Left lung (tissue), 10 donors: Measurements from ENCODE around the gene ASB3. TPM values are rescaled to one million over a fixed set of nuclear protein-coding genes. Genes with fewer than 3 reads are reported as not detected.

ENCODE experiments used
- ATAC-seq: fragments of 200-7000 bp; cut with Tn5 transposase; one replicate; pipeline ENCODE4 v1.9.1; 2020; ENCODE audit warnings: moderate library complexity
- DNase-seq, 4 donors: peaks; one replicate each; pipeline ENCODE4 v3.0.0-alpha.2; 2013 to 2020
- H3K27ac ChIP-seq, 2 donors: fragments of 200-600 bp; sonication (generic) in 1 of 2; one replicate each; pipeline versions ENCODE4 v1.5.0 to v1.8.0; 2020 to 2021
- H3K27me3 ChIP-seq, 2 donors: fragments of 200-600 bp; sonication (generic) in 1 of 2; one replicate each; pipeline versions ENCODE4 v1.5.0 to v1.8.0; 2020 to 2021
- H3K36me3 ChIP-seq, 2 donors: fragments of 200-600 bp; sonication (generic) in 1 of 2; one replicate each; pipeline versions ENCODE4 v1.5.0 to v1.8.0; 2020 to 2021
- H3K4me1 ChIP-seq, 2 donors: fragments of 200-600 bp; one replicate each; pipeline ENCODE4 v1.8.0; 2021
- H3K4me3 ChIP-seq, 2 donors: fragments of 200-600 bp; sonication (generic) in 1 of 2; one replicate each; pipeline versions ENCODE4 v1.5.0 to v1.8.0; 2020 to 2021; ENCODE audit warnings: mild to moderate bottlenecking in 1 of 2
- H3K9me3 ChIP-seq, 2 donors: fragments of 200-600 bp; sonication (generic) in 1 of 2; one replicate each; pipeline versions ENCODE4 v1.5.0 to v1.8.0; 2020 to 2021
- intact Hi-C, 2 donors: fragments of 100-400 bp; cut with DNase I; formaldehyde crosslinking; loops; one replicate each; pipeline versions ENCODE4 v1.11.2 to v1.14.2; 2022
- polyA plus RNA-seq, 6 donors: library from polyadenylated mRNA; unstranded; fragments of 120-200 nt; gene quantifications; one replicate each; pipeline ENCODE4 v1.2.1, GENCODE V29; 2013; ENCODE audit not compliant: insufficient read length in 6 of 6
- total RNA-seq, 2 donors: library from RNA; stranded (reverse); fragmentation: NEBNext Ultra II Directional; extraction: Animal tissue kit (Norgen Biotek cat#: 25700); gene quantifications; one replicate each; pipeline ENCODE4 v1.2.1, GENCODE V29; 2021
- TF ChIP-seq, protein P1 (sequence below), 2 donors: fragments of 200-600 bp; sonication (generic) in 1 of 2; IDR thresholded peaks; one replicate each; pipeline versions ENCODE4 v1.5.0 to v1.8.0; 2021; ENCODE audit warnings: antibody characterized with exemption in 2 of 2
- donor health status: DM: no; HTN: yes; CAD: no.
- donor health status: DM: no; HTN: no; CAD: no.

The ASB3 gene
- total and polyA plus RNA-seq, 8 donors, result 22.7 to 39.6 (median 31.3) TPM

DNA sequence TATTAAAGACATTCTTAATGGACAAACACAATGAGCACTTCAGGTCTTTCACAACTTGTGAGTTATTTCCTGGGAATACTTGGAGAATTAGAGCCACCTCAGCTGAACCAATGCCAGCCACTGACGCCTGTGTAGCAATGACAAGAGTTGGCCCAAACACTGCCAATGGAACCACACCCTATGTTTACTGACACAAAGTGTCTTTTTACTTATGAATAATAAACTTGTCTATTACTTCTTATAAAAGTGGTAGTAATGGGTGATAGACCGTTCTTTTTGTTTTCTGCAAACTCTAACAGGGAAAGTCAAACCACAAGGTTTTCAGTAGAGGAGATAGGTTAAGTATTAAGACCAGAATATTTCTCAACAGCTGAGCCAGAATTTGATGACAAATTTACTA is 31.6 kb downstream of the ASB3 start:
- DNase-seq (peak in 1 of 4 donors; percentile 69), ATAC-seq (peak; percentile 89)
- Histone ChIP-seq H3K36me3 (peaks cover 0 to 44% of the 10 kb centered on the region in 2 donors), H3K4me3 (no peak overlapping the region), H3K4me1 (peaks cover 0 to 4% of the 10 kb centered on the region in 2 donors), H3K27me3 (no peaks in the 10 kb centered on the region), H3K9me3 (no peaks in the 10 kb centered on the region), H3K27ac (peak overlapping the region in 1 of 2 donors; percentile 19)
- intact Hi-C loops, result no loop called here
- TF ChIP-seq, protein P1, sequence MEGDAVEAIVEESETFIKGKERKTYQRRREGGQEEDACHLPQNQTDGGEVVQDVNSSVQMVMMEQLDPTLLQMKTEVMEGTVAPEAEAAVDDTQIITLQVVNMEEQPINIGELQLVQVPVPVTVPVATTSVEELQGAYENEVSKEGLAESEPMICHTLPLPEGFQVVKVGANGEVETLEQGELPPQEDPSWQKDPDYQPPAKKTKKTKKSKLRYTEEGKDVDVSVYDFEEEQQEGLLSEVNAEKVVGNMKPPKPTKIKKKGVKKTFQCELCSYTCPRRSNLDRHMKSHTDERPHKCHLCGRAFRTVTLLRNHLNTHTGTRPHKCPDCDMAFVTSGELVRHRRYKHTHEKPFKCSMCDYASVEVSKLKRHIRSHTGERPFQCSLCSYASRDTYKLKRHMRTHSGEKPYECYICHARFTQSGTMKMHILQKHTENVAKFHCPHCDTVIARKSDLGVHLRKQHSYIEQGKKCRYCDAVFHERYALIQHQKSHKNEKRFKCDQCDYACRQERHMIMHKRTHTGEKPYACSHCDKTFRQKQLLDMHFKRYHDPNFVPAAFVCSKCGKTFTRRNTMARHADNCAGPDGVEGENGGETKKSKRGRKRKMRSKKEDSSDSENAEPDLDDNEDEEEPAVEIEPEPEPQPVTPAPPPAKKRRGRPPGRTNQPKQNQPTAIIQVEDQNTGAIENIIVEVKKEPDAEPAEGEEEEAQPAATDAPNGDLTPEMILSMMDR (IDR thresholded peaks at IDR 0.05), result no peak

DNA sequence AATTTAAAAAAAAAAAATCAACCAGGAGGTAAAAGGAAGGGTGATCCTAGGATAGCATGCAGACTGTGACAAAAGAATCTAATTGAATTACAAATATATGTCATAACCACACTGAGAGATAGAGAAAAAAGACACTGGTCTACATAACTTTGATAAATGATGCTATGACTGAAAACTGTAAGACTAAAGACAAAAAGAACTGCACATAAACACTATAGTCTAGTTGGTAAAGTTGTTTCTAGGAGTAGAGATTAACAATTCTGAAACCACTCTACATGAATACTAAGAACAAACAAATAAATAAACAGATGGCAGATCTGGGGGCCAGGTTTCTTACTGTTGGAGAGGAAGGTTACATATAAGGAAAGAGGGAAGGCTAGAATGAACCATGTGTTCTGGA is 33.7 kb downstream of the ASB3 start:
- Histone ChIP-seq H3K27me3 (no peaks in the 10 kb centered on the region), H3K36me3 (peaks cover 0 to 35% of the 10 kb centered on the region in 2 donors), H3K4me1 (peaks cover 0 to 4% of the 10 kb centered on the region in 2 donors), H3K27ac (no peak overlapping the region), H3K4me3 (no peak overlapping the region), H3K9me3 (no peaks in the 10 kb centered on the region)
- intact Hi-C loops, result no loop called here
- ATAC-seq (no peak), DNase-seq (no peak)
- TF ChIP-seq, protein P1 (IDR thresholded peaks at IDR 0.05), result no peak

DNA sequence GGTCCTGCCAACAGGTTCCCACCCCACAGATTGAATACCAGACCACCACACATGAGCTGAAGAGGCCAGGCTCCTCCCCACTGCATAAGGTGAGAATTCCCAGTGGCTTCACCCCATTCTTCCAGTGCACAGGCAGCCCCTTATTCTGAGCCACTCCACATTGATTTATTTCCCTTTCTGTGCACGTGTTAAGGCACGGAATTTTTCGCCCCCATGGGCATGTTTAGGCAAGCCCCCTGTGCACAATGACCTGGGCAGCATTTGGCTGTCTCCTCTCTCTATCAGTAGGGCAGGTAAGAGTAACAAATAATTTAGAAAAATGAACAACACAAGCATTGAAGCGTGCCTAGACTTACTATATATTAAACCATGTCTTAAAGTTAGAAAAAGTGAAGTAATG is 34.4 kb downstream of the ASB3 start:
- no peak overlapping the region for H3K4me3 ChIP-seq
- H3K36me3 ChIP-seq, result peaks cover 0 to 35% of the 10 kb centered on the region in 2 donors
- intact Hi-C loops, result no loop called here
- DNase-seq (no peak), ATAC-seq (no peak)
- TF ChIP-seq, protein P1 (IDR thresholded peaks at IDR 0.05), result no peak
- H3K4me1 ChIP-seq, result peaks cover 0 to 4% of the 10 kb centered on the region in 2 donors
- no peaks in the 10 kb centered on the region for H3K27me3 ChIP-seq
- no peak overlapping the region for H3K27ac ChIP-seq
- no peaks in the 10 kb centered on the region for H3K9me3 ChIP-seq

DNA sequence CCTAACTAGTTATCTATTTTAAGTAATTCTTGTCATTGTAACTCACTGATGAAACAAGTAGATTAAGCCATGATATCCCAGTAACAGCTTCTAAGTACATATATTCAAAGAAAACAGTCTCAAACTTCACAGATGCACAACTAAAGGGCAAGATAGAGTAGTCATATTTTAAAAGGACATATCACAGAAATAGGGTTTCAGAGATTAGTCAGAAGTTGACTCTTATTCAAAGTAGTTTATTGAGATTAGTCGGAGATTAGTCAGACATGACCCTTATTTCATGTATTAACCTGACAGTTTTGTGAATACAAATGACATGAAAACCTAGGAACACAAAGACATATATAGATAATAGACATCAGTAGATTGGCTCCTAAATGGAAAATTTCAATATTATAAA is 35.0 kb downstream of the ASB3 start:
- no peak overlapping the region for H3K27ac ChIP-seq
- ATAC-seq (no peak), DNase-seq (no peak)
- peaks cover 0 to 4% of the 10 kb centered on the region in 2 donors for H3K4me1 ChIP-seq
- TF ChIP-seq, protein P1 (IDR thresholded peaks at IDR 0.05), result no peak
- H3K9me3 ChIP-seq, result no peaks in the 10 kb centered on the region
- peaks cover 0 to 33% of the 10 kb centered on the region in 2 donors for H3K36me3 ChIP-seq
- no peaks in the 10 kb centered on the region for H3K27me3 ChIP-seq
- intact Hi-C loops, result no loop called here
- no peak overlapping the region for H3K4me3 ChIP-seq

DNA sequence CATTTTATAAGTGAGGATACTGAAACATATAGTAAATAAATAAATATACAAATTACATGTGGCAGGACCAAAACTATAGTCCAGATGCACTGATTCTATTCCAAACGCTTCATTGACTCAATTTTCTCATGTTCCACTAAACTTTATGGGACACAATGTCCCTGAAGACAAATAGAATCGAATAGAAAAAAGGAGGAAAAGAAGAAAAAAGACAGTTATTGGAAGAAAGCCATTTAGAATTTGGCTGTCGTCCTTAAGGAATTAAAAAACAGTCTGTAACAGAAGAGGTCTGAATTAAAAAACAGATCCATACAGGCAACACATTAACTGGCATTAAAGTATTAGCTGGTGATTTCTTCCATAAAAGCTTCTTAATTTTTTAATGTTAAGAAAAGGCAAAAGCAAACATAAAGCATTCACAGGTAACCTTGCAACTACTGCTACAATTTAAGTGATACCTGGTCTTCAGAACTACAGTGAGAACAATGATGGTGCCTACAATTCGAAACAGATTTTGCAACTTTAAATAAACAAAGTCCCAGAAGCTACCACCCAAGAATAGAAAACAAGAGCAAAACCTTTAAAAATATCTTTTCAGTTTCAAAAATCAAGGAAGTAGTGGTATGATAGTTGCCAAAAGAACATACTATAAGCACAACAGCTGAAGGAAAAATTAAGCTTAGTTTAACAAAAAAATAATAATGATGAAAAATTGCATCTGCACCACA is 36.5 kb downstream of the ASB3 start:
- intact Hi-C loops, result no loop called here
- Histone ChIP-seq H3K36me3 (peaks cover 0 to 25% of the 10 kb centered on the region in 2 donors), H3K27me3 (no peaks in the 10 kb centered on the region), H3K4me1 (peaks cover 0 to 4% of the 10 kb centered on the region in 2 donors), H3K9me3 (no peaks in the 10 kb centered on the region), H3K27ac (no peak overlapping the region), H3K4me3 (no peak overlapping the region)
- DNase-seq (no peak), ATAC-seq (no peak)
- TF ChIP-seq, protein P1 (IDR thresholded peaks at IDR 0.05), result no peak
